ENCODE results near the gene ANKZF1. TPM values are rescaled to one million over a fixed set of nuclear protein-coding genes. Genes with fewer than 3 reads are reported as not detected.

ANKZF1 gene
- total RNA-seq, 1 experiment from 2014 or later = 56.9 TPM

DNA sequence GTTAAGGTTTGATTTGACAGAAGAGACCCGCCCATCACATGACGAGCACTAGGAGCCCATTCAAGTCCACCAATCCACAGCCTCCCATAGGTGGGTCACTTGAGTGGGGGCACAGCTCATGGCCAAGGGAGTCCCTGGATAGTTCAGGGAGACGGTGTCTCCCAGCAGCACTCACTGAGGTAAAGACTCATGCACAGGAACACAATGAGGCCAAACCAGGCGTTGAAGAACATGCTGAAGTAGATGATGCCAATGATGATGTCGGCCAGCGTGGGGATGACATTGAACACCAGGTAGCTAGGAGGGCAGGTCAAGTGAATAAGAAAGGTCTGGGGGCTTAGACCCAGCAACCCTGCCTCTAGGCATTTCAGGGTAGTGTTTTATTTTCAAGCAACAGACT is 14.8 kb upstream of the ANKZF1 start:
- no peak for DNase-seq
- H3K4me3 ChIP-seq (ENCODE audit: insufficient read depth, low read depth, low read length) = no peak overlapping the region
- H3K27me3 ChIP-seq (ENCODE audit: control insufficient read depth, insufficient read depth, low read length) = no peaks in the 10 kb centered on the region
- peaks cover 19% of the 10 kb centered on the region for H3K36me3 ChIP-seq (replicated peaks; ENCODE audit: control insufficient read depth, insufficient read depth, low read length)

DNA sequence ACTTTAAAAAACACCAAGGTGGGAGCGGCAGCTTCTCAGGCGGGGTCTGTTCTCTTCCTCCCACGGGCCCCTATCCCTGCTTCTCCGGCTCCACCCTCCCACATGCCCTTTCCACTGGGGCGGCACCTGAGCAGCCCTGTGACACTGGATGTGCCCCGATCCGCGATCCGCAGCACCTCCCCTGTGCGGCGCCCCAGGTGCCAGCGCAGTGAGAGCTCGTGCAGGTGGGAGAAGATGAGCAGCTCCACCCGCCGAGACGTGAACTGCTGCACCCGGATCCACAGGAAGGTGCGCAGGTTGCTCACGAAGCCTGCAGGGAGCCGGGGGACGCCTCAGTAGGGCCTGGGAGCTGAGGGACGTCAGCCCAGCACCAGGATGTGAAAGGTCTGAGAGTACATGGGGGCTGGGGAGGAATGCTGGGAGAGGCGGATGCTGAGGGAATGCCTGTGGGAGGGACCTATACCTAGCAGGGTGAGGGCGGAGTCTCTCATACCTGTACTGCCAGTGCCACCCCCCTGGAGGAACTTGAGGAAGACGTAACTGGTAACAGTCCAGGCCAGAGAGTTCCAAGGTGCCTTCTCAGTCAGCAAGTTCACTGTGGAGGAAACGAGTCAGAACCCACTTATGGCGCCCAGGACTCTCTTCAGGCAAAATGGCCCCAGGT is 13.6 kb upstream of the ANKZF1 start:
- H3K27me3 ChIP-seq (ENCODE audit: control insufficient read depth, insufficient read depth, low read length) = no peaks in the 10 kb centered on the region
- no peak overlapping the region for H3K4me3 ChIP-seq (ENCODE audit: insufficient read depth, low read depth, low read length)
- DNase-seq = no peak
- H3K36me3 ChIP-seq (replicated peaks; ENCODE audit: control insufficient read depth, insufficient read depth, low read length) = peaks cover 19% of the 10 kb centered on the region

DNA sequence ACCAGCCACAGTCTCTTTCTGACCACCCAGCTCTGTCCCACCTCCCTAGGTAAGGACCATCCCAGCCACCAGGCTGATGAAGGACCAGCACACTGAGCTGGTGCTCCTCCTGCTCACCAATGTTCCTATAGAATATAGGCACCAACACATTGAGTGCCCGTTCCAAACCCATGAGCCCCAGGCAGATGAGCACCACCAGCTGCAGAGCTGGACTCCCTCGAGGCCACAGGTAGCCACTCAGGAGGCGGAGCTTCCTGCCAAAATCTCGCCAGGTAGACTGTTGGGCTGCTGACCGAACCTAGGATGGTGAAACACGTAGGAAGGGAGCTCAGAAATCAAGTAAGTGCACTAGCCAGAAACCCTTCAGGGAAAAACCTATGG is 13.1 kb upstream of the ANKZF1 start:
- no peak overlapping the region for H3K4me3 ChIP-seq (ENCODE audit: insufficient read depth, low read depth, low read length)
- DNase-seq = no peak
- no peaks in the 10 kb centered on the region for H3K27me3 ChIP-seq (ENCODE audit: control insufficient read depth, insufficient read depth, low read length)
- H3K36me3 ChIP-seq (replicated peaks; ENCODE audit: control insufficient read depth, insufficient read depth, low read length) = peaks cover 15% of the 10 kb centered on the region

DNA sequence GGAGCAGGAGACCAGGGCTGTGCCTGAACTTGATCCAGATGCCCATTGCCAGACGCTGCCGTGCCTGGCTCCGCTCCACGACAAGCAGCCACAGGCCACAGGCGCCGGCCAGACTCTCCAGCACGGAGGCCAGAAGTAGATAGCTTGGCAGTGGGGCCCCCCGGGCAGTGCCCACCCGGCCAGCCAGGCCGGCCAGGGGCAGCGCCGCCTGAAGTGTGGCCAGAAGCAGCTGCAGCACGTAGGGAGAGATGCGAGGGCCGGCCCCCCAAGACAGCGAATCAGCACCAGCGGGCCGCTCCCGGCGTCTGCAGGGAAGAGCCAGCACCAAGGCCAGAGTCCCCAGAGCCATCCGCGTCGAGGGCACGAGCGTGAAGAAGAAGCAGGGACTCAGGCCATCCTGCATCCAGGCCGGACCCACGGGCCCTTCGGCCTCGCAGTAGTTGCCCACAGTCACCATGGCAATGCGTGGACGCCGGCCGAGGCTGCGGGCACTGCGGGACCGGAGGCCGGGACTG is 11.3 kb upstream of the ANKZF1 start:
- DNase-seq = peak; percentile 93
- no peaks in the 10 kb centered on the region for H3K27me3 ChIP-seq (ENCODE audit: control insufficient read depth, insufficient read depth, low read length)
- H3K36me3 ChIP-seq (replicated peaks; ENCODE audit: control insufficient read depth, insufficient read depth, low read length) = peaks cover 15% of the 10 kb centered on the region
- peak overlapping the region; percentile 74 for H3K4me3 ChIP-seq (ENCODE audit: insufficient read depth, low read depth, low read length)

DNA sequence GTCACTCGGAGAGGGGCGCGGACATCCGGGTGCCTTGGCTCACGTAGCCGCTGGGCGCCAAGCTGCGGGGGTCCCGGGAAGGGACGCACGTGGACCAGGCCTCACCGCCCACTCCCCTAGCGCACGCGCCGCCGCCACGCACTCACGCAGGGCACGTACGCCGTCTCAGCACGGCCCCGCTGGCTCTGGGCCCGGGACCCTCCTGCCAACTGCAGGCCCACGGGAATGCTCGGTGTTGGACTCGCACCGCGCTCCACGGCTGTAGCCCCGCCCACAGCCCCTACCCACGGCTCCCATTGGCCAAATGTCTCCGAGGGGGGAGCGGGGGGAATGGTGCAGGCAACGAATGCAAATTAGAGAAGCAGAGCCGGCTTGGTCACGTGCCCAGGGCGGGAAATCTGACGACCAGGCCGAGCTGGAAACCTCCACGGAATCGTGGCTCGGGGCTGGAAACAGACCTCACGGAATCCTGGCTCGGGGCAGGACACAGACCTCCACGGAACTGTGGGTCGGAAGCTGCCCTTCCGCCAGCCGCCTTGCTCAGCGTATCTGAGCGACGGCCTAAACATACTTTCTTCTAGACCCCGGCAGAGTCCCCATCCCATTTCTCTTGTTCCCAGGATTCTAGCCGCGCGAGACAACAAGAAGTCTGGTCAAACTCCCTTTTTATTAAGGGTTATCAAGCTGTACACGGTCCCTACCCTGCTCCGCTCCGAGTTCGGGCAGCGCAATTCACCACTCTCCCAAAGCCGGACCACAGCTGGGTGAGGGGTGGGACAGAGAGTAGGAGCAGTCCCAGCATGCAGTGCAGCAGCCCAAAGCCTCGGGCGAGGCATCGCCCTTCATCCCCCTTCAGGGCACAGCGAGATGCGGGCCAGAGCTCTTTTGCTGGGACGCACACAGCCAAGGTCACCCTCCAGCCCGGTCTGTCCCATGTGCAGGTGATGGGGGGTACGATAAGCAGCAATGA is 10.6 kb upstream of the ANKZF1 start, which contains the start of gene ABCB6:
ABCB6 (minus strand) TSS at position 227 of the 970 bp plus-strand sequence. CDS start 285 bp downstream, outside the sequence.
- Histone ChIP-seq H3K36me3 (replicated peaks; ENCODE audit: control insufficient read depth, insufficient read depth, low read length) (peaks cover 18% of the 10 kb centered on the region), H3K4me3 (ENCODE audit: insufficient read depth, low read depth, low read length) (peak within 1 kb of the TSS; percentile 74), H3K27me3 (ENCODE audit: control insufficient read depth, insufficient read depth, low read length) (no peaks in the 10 kb centered on the region)
- DNase-seq = peak; percentile 98

DNA sequence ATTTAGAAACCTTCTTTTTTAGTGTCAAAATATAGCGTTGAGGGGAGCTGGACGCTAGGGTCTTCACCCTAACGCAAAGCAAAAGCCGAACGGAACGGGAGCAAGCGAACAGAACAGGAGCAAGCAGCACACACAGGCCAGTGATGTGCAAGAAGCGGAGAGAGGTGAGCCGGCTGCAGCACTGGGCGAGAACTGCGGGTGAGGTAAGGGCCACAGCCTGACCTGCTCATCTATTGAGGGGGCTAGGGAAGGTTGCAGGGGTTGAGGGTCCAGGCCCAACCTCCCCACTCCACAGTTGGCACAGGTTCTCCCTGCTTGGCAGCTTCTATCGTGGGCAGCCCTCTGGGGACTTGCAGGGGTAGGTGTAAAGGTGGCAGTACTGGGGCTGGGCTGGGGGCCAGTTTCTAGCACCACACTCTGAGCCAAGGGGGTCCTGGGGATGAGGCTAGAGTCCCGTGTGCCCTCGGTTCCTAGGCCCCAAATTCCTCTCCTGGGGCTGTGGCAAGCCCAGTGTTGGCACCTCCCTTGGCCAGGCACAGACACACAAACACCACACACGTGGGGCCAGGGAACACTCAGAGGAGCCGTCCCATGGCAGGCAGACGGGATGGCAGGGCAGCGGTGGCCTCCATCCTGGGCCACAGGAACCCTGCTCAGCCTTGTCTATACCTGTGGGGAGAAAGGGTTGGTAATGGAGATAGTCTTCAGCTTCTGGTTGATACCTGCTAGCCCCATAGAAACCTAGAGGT is 9.6 kb upstream of the ANKZF1 start:
- H3K27me3 ChIP-seq (ENCODE audit: control insufficient read depth, insufficient read depth, low read length) = no peaks in the 10 kb centered on the region
- no peak overlapping the region for H3K4me3 ChIP-seq (ENCODE audit: insufficient read depth, low read depth, low read length)
- peaks cover 18% of the 10 kb centered on the region for H3K36me3 ChIP-seq (replicated peaks; ENCODE audit: control insufficient read depth, insufficient read depth, low read length)
- DNase-seq = peak; percentile 53

DNA sequence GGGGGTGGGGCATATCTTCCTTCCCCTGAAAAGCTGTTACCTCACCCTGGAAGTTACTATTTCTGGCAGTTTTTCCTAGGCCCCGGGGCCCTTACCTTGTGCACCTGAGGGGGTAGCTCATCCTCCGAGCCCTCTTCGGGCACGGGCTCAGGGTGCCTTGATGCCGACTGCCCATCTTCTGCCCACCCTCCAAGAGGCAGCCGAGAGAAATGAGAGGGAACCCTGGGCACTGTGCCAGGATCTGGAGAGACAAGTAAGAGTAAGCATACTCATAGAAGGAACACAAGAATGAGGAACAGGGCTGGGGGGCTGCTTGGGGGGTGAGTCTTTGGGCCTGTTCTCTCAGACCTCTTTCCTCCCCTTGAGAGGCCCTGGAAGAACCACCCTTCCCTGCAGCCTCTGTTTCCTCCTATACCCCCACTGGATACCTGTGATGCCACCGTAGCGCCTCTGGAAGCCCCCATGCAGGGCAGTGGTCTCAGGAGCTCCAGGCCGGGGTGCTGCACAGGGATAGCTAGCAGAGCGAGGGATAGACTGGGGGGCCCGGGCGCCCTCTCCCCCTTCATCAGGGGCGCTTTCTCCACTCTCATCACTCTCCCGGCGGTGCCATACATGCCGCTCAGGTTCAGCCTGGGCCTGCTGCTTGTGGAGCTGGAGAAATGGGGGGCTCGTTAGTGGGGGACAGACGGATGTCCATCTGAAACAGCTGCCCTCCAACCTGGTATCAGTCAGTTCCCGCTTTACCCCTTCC is 8.8 kb upstream of the ANKZF1 start:
- Histone ChIP-seq H3K27me3 (ENCODE audit: control insufficient read depth, insufficient read depth, low read length) (no peaks in the 10 kb centered on the region), H3K4me3 (ENCODE audit: insufficient read depth, low read depth, low read length) (no peak overlapping the region), H3K36me3 (replicated peaks; ENCODE audit: control insufficient read depth, insufficient read depth, low read length) (peaks cover 18% of the 10 kb centered on the region)
- DNase-seq = no peak

DNA sequence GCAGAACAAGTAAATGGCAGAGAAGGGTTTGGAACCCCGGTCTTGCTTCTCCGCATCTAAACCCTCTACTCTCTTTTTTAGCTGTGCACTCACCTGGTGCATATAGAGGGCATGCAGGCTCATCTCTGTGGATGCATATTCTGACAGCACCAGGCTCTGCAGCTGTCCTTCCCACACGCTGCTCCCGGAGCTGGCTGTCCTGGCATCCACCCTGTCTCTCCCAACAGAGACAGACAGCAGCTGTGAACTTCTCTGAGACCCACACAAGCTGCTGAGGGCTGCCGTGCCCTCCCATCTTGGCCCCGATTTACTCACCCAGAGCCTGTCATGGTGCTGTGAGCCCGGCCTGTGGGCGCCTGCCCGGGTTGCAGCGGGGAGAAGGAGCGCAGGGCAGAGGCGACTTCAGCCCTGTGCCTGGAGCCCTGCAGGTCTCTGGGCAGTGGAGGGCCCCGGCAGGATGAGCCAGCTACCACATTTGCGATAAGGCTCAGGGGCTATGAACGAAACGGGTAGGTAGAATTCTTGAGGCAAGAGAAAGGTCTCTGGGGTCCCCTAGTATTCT is 7.6 kb upstream of the ANKZF1 start:
- Histone ChIP-seq H3K4me3 (ENCODE audit: insufficient read depth, low read depth, low read length) (no peak overlapping the region), H3K27me3 (ENCODE audit: control insufficient read depth, insufficient read depth, low read length) (no peaks in the 10 kb centered on the region), H3K36me3 (replicated peaks; ENCODE audit: control insufficient read depth, insufficient read depth, low read length) (peaks cover 19% of the 10 kb centered on the region)
- DNase-seq = no peak

DNA sequence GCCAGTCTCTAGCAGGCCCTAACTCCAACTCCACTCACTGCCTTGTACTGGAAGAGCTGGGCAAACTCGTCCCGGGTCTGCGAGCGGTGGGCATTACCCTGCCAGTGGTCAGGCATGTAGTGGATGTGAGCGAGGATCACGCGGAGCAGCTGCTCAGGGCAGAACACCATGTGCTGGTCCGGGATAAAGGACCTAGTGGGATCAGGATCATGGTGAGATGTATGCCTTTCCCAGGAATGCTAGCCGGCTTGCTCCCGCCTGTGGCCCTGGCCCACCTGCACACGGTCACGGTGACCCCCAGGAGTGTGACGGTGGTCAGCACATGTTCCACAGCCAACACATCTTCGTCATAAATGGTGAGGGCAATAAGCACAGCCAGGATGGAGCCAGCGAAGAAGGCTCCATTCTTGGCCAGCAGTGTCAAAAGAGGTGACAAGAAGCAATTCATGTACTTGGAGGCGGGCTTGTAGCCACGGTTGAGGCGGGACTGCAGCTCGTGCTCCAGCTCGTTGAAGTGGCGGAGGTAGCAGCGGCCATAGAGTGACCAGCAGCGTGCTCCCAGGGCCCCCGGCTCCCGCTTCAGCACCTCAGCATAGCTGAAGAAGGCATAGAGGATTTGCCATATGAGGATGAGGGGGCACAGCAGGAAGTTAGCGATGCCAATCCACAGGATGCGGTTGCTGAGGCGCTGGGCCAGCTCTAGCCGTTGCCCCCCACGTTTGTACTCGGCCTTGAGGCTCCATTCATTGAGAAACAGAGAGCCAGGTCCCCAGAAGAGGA is 5.6 kb upstream of the ANKZF1 start:
- H3K36me3 ChIP-seq (replicated peaks; ENCODE audit: control insufficient read depth, insufficient read depth, low read length) = peaks cover 19% of the 10 kb centered on the region
- DNase-seq = no peak

DNA sequence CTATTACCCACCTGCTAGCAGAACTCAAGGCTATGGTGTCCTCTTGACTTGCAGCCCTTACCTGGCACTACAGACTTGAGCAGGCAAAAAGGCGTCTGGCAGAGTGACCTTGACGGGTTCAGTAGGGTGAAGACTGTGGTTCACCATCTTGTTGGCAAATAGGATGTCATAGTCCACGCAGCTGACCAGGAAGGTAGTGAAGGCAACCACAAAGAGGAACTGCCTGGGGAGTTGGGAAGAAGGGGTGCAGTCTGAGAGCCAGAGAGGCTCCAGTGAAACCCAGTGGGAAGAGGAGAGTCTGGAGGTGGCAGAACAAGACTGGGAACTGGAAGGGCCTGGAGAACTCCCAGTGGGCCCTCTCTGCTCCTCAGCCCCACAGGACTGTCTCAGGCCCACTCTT is 4.3 kb upstream of the ANKZF1 start:
- DNase-seq = no peak
- no peak overlapping the region for H3K4me3 ChIP-seq (ENCODE audit: insufficient read depth, low read depth, low read length)
- no peaks in the 10 kb centered on the region for H3K27me3 ChIP-seq (ENCODE audit: control insufficient read depth, insufficient read depth, low read length)
- peaks cover 19% of the 10 kb centered on the region for H3K36me3 ChIP-seq (replicated peaks; ENCODE audit: control insufficient read depth, insufficient read depth, low read length)

More for the DNA sequence above, 5.6 kb upstream of the ANKZF1 start:
- H3K27me3 ChIP-seq (ENCODE audit: control insufficient read depth, insufficient read depth, low read length) = no peaks in the 10 kb centered on the region
- H3K4me3 ChIP-seq (ENCODE audit: insufficient read depth, low read depth, low read length) = no peak overlapping the region

DNA sequence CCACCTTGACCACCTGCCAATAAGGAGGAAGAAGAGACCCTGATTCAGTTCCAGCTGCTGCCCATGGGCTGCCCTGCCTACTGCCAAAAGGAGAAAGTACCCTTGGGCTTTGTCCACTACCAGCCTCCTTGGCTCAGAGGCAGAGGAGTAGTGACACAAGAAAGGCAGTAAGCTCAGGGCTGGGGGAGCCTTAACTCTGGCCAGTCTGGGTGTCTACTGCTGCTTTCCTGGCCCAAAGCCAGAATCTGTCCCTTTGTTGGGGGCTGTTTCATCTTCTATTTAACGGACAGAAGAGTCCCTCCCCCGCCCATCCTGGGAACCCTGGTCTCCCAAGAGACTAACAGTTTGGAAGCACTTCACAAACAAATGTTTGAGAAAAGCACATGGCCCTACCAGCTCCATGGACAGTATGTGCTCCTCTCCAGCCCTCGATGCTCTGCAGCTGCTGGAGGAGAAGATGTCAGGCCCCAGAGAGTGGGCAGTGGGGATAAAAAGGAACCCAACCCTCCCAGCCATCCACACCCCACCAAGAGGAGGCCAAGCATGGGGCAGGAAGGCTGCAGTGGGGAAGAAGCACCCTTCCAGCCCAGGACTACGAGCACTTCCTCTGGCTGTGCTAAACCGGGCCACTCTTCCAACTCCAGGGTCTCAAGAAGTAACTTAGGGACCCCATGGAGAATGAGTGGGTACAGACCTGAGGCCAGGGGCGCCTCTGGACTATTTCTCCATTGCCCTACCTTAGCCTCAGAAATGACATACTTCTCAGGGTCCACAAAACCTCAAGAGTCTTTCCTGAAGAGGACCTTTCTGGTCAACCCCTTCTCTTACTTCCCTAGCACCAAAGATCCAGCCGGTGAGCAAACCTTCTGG is 1.3 kb upstream of the ANKZF1 start:
- Histone ChIP-seq H3K4me3 (ENCODE audit: insufficient read depth, low read depth, low read length) (peak overlapping the region; percentile 67), H3K36me3 (replicated peaks; ENCODE audit: control insufficient read depth, insufficient read depth, low read length) (peaks cover 23% of the 10 kb centered on the region), H3K27me3 (ENCODE audit: control insufficient read depth, insufficient read depth, low read length) (no peaks in the 10 kb centered on the region)
- no peak for DNase-seq

DNA sequence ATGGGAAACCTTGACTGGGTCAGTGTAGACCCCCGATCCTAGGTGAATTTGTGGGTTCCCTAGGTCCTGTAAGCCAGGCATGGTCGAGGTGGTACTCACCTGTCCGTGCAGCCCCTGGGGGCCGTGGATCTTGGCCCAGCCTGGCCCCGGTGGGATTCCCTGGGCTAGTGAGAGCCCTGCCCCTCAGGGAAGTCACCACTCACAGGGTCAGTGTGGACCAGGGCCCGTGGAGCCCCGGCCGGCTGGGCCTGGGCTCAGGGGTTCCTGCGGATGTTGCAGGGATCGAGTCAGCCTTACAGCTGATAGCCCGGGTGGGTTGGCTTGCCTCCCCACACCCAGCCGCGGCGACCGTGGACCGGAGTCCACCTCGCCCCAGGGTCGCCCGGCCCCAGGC is 698 bp upstream of the ANKZF1 start:
- peaks cover 24% of the 10 kb centered on the region for H3K36me3 ChIP-seq (replicated peaks; ENCODE audit: control insufficient read depth, insufficient read depth, low read length)
- DNase-seq = no peak
- H3K27me3 ChIP-seq (ENCODE audit: control insufficient read depth, insufficient read depth, low read length) = no peaks in the 10 kb centered on the region
- H3K4me3 ChIP-seq (ENCODE audit: insufficient read depth, low read depth, low read length) = peak overlapping the region; percentile 67
